Measurements from ENCODE around the gene LTBP1. TPM values are rescaled to one million over a fixed set of nuclear protein-coding genes. Genes with fewer than 3 reads are reported as not detected.

The LTBP1 gene
- total and polyA plus RNA-seq, 9 donors, result 13.5 to 117 (median 41.8) TPM

DNA sequence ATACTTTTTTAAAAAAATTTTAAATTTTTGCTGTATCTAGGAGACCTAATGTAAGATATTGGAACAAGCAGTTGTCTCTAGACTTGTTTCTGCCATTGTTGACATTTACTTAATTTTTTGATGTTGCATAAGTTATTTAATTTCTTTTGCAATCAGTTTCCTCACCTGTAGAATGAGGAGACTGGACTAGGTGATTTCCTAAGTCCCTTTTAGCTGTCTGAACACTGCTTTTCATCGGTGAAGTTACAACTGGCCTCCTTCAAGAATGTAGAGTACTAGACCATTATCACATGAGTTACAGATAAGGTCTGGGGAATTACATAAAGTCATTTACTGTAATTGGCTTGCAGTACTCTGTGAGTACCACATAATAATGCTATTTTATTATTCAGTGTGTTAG, 147.6 kb downstream of the LTBP1 start:
- DNase-seq, result no peak
- 24 to 43% (median 34%) methylated on average over 1 of the region's 1 CpG for WGBS, 3 donors
- Histone ChIP-seq H3K27ac (no peak overlapping the region), H3K4me1 (ENCODE audit: insufficient read depth) (peaks cover 6% of the 10 kb centered on the region), H3K36me3 (no peaks in the 10 kb centered on the region), H3K9me3 (no peaks in the 10 kb centered on the region), H3K4me3 (no peak overlapping the region), H3K27me3 (no peaks in the 10 kb centered on the region)
- no peak for TF ChIP-seq POLR2A (IDR thresholded peaks at IDR 0.05)
- TF ChIP-seq EP300 (IDR thresholded peaks at IDR 0.05), result no peak
- TF ChIP-seq, protein P1, sequence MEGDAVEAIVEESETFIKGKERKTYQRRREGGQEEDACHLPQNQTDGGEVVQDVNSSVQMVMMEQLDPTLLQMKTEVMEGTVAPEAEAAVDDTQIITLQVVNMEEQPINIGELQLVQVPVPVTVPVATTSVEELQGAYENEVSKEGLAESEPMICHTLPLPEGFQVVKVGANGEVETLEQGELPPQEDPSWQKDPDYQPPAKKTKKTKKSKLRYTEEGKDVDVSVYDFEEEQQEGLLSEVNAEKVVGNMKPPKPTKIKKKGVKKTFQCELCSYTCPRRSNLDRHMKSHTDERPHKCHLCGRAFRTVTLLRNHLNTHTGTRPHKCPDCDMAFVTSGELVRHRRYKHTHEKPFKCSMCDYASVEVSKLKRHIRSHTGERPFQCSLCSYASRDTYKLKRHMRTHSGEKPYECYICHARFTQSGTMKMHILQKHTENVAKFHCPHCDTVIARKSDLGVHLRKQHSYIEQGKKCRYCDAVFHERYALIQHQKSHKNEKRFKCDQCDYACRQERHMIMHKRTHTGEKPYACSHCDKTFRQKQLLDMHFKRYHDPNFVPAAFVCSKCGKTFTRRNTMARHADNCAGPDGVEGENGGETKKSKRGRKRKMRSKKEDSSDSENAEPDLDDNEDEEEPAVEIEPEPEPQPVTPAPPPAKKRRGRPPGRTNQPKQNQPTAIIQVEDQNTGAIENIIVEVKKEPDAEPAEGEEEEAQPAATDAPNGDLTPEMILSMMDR (IDR thresholded peaks at IDR 0.05), result no peak
- intact Hi-C loops (cut with DNase I), result no loop called here

DNA sequence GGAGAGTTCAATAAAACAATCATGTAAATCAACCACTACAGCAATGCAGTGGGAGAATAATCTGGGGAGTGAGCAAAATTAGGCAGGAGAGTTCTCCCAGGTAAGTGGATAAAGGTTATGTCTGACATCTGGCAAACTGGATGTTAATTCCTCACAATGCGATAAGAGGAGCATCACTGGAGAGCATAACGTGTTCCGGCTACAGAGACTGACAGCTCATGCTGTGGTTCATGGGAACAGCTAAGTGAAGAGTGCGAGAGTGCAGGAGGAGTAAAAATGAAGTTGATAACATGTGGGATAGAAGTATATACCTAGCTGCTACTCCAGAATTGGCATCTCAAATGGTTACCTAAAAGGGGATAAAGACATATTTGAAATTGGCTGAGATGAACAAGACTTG, 153.2 kb downstream of the LTBP1 start:
- DNase-seq, result no peak
- H3K4me1 ChIP-seq (ENCODE audit: insufficient read depth), result peaks cover 24% of the 10 kb centered on the region
- TF ChIP-seq EP300 (IDR thresholded peaks at IDR 0.05), result no peak
- TF ChIP-seq, protein P1 (IDR thresholded peaks at IDR 0.05), result no peak
- no peak overlapping the region for H3K4me3 ChIP-seq
- intact Hi-C loops (cut with DNase I), result no loop called here
- H3K36me3 ChIP-seq, result no peaks in the 10 kb centered on the region
- 78 to 85% (median 83%) methylated on average over 4 of the region's 4 CpGs for WGBS, 3 donors
- no peaks in the 10 kb centered on the region for H3K27me3 ChIP-seq
- no peaks in the 10 kb centered on the region for H3K9me3 ChIP-seq
- no peak overlapping the region for H3K27ac ChIP-seq

DNA sequence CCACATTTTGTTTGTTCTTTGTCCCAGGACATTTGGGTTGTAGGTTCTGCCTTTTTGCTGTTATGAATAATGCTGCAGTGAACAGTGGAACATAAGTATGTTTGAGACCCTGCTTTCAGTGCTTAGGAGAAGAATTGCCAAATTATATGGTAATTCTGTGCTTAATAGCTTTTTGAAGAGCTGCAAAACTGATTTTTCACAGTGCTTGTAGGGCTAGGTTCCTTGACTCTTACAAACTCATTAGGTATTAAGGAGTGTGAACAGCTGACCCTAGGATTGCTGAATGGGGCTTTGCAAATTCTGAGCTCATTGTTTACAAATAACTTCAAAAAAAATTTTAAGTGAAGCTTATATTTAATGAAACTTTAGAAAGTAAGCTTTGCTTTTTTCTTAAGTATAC, 154.2 kb downstream of the LTBP1 start:
- H3K9me3 ChIP-seq, result no peaks in the 10 kb centered on the region
- TF ChIP-seq, protein P1 (IDR thresholded peaks at IDR 0.05), result no peak
- TF ChIP-seq EP300 (IDR thresholded peaks at IDR 0.05) (no peak), POLR2A (IDR thresholded peaks at IDR 0.05) (no peak)
- no peak overlapping the region for H3K27ac ChIP-seq
- peaks cover 24% of the 10 kb centered on the region for H3K4me1 ChIP-seq (ENCODE audit: insufficient read depth)
- no peaks in the 10 kb centered on the region for H3K27me3 ChIP-seq
- no peaks in the 10 kb centered on the region for H3K36me3 ChIP-seq
- DNase-seq, result no peak
- intact Hi-C loops (cut with DNase I), result no loop called here
- H3K4me3 ChIP-seq, result no peak overlapping the region

DNA sequence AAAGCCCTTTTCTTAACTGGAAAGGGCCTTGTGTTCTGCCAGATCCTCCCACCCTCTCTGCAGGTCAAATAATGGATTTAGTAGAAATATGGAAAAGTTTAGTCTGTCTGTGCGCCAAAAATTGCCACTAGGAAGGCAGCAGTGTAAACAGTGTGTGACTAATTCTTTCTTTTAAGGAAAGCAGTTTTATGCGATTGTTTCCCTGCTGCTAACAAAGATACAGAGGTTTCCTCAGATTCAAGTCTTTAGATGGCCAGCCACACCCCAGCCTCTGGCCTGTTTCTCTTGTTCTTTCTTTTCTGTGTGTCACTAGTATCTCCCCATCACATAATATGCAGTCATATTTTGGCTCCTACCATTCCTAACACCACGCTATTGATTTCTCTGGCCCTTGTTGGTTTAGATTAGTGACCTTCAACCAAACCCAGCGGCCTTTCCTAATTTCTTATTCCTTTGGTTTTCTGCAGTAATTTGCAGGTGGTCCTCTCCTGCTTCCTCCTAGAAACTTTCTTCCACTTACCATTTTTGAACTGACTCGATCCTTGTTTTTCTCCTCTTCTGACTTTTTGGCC, 157.4 kb downstream of the LTBP1 start:
- TF ChIP-seq, protein P1 (IDR thresholded peaks at IDR 0.05), result no peak
- TF ChIP-seq POLR2A (IDR thresholded peaks at IDR 0.05) (no peak), EP300 (IDR thresholded peaks at IDR 0.05) (no peak)
- peaks cover 30% of the 10 kb centered on the region for H3K4me1 ChIP-seq (ENCODE audit: insufficient read depth)
- no peak overlapping the region for H3K27ac ChIP-seq
- intact Hi-C loops (cut with DNase I), result no loop called here
- WGBS, 3 donors, result 41 to 49% (median 47%) methylated on average over 5 of the region's 5 CpGs
- no peaks in the 10 kb centered on the region for H3K27me3 ChIP-seq
- H3K36me3 ChIP-seq, result no peaks in the 10 kb centered on the region
- H3K4me3 ChIP-seq, result no peak overlapping the region
- no peak for DNase-seq
- no peaks in the 10 kb centered on the region for H3K9me3 ChIP-seq

Data from ovary (tissue), 9 donors.